Globus pallidus (tissue), 1 donor: ENCODE results near the gene CPS1.
A peak's percentile ranks its signal among the peaks of the same experiment; 100 is the strongest.

Experiments used
- DNase-seq: peaks from one replicate; pipeline ENCODE4 v3.0.0-alpha.2; 2015; ENCODE audit warnings: low spot score

CPS1 gene

GRCh38 chr2:210556329-210556980, at the start of gene CPS1:
Gene CPS1, plus strand, starts transcription at chr2:210556599. Its CDS starts 135 bp downstream, at chr2:210556734.
- DNase-seq: no peak

GRCh38 chr2:210515911-210516310, 40.5 kb upstream of the CPS1 start:
- DNase-seq: no peak

GRCh38 chr2:210517264-210517663, 39.1 kb upstream of the CPS1 start:
- DNase-seq: no peak

GRCh38 chr2:210519594-210519993, 36.8 kb upstream of the CPS1 start:
- peak; percentile 67 for DNase-seq

- no peak for DNase-seq
Measured at GRCh38 chr2:210522399-210522798, 34.0 kb upstream of the CPS1 start.

GRCh38 chr2:210523650-210524289, 32.6 kb upstream of the CPS1 start:
- no peak for DNase-seq

GRCh38 chr2:210524533-210524932, 31.9 kb upstream of the CPS1 start:
- DNase-seq: no peak

GRCh38 chr2:210527286-210527685, 29.1 kb upstream of the CPS1 start:
- no peak for DNase-seq

- no peak for DNase-seq
Measured at GRCh38 chr2:210528716-210529115, 27.7 kb upstream of the CPS1 start.

- DNase-seq: no peak
Measured at GRCh38 chr2:210531050-210531449, 25.3 kb upstream of the CPS1 start.

- no peak for DNase-seq
Measured at GRCh38 chr2:210531482-210531881, 24.9 kb upstream of the CPS1 start.

- no peak for DNase-seq
Measured at GRCh38 chr2:210533389-210533788, 23.0 kb upstream of the CPS1 start.

- DNase-seq: no peak
Measured at GRCh38 chr2:210534879-210535278, 21.5 kb upstream of the CPS1 start.

GRCh38 chr2:210536973-210537650, 19.3 kb upstream of the CPS1 start:
- DNase-seq: no peak

GRCh38 chr2:210539035-210539434, 17.4 kb upstream of the CPS1 start:
- no peak for DNase-seq

GRCh38 chr2:210539578-210540416, 16.6 kb upstream of the CPS1 start:
- no peak for DNase-seq

GRCh38 chr2:210540471-210540870, 15.9 kb upstream of the CPS1 start:
- no peak for DNase-seq

GRCh38 chr2:210540900-210541289, 15.5 kb upstream of the CPS1 start:
- no peak for DNase-seq

- peak; percentile 17 for DNase-seq
Measured at GRCh38 chr2:210541290-210541902, 15.0 kb upstream of the CPS1 start.

GRCh38 chr2:210544007-210544590, 12.3 kb upstream of the CPS1 start:
- DNase-seq: no peak

GRCh38 chr2:210544831-210545230, 11.6 kb upstream of the CPS1 start:
- DNase-seq: no peak
